Tibial artery (tissue), 4 donors: Measurements from ENCODE around the gene PSMC3.
"Not testable (repeated sequence)": the region's sequence is repeated elsewhere in the genome, so short reads cannot be mapped to it uniquely, and the experiment has no call there.

Experiments
- DNase-seq, 2 donors: peaks; one replicate each; pipeline ENCODE4 v3.0.0-alpha.2; 2019
- H3K27ac ChIP-seq, 2 donors: fragments of 200-600 bp; sonication (generic) in 1 of 2; 1 replicate in 1 of 2; 2 replicates in 1 of 2; pipeline ENCODE4 v1.5.1; 2018 to 2019; ENCODE audit warnings: mild to moderate bottlenecking in 1 of 2
- H3K27me3 ChIP-seq, 2 donors: fragments of 200-600 bp; sonication (generic) in 1 of 2; one replicate each; pipeline versions ENCODE4 v1.5.1 to v1.6.0; 2016 to 2019
- H3K36me3 ChIP-seq, 3 donors: fragments of 200-600 bp; sonication (generic) in 2 of 3; one replicate each; pipeline ENCODE4 v1.5.1; 2016 to 2019; ENCODE audit warnings: mild to moderate bottlenecking in 2 of 3
- H3K4me1 ChIP-seq, 4 donors: fragments of 200-600 bp; sonication (generic) in 2 of 4; 1 replicate in 3 of 4; 2 replicates in 1 of 4; pipeline ENCODE4 v1.5.1; 2016 to 2019
- H3K4me3 ChIP-seq, 2 donors: fragments of 200-600 bp; sonication (generic) in 1 of 2; 1 replicate in 1 of 2; 2 replicates in 1 of 2; pipeline ENCODE4 v1.5.1; 2018 to 2019; ENCODE audit warnings: mild to moderate bottlenecking in 2 of 2
- H3K9me3 ChIP-seq, 3 donors: fragments of 200-600 bp; sonication (generic) in 1 of 3; one replicate each; pipeline ENCODE4 v1.5.1; 2016 to 2019
- CTCF ChIP-seq, 2 experiments: fragments of 200-600 bp in 1 of 2; fragments of 450-650 bp in 1 of 2; IDR thresholded peaks; one replicate each; pipeline ENCODE4 v1.5.1; 2017 to 2019; ENCODE audit warnings: antibody characterized with exemption in 2 of 2, mild to moderate bottlenecking in 1 of 2, moderate library complexity in 1 of 2
- intact Hi-C: fragments of 100-400 bp; cut with DNase I; formaldehyde crosslinking; loops from one replicate; pipeline ENCODE4 v1.15.0; 2023; ENCODE audit warnings: low total_unique reads

Gene PSMC3

GRCh38 chr11:47454258-47454671, 28.0 kb upstream of the PSMC3 start:
- TF ChIP-seq CTCF (IDR thresholded peaks at IDR 0.05) = peak; percentile 66 to 79
- intact Hi-C loops = not testable (repeated sequence)

GRCh38 chr11:47453365-47453764, 27.1 kb upstream of the PSMC3 start:
- H3K27me3 ChIP-seq = no peaks in the 10 kb centered on the region
- no peaks in the 10 kb centered on the region for H3K4me1 ChIP-seq
- no peak for TF ChIP-seq CTCF (IDR thresholded peaks at IDR 0.05)
- H3K27ac ChIP-seq = no peak overlapping the region
- no peaks in the 10 kb centered on the region for H3K36me3 ChIP-seq
- no peak overlapping the region for H3K4me3 ChIP-seq
- DNase-seq = no peak
- intact Hi-C loops = no loop called here
- H3K9me3 ChIP-seq = no peaks in the 10 kb centered on the region

More at GRCh38 chr11:47454258-47454671, 28.0 kb upstream of the PSMC3 start:
- H3K4me1 ChIP-seq, H3K36me3 ChIP-seq, H3K4me3 ChIP-seq, H3K27ac ChIP-seq, H3K27me3 ChIP-seq, H3K9me3 ChIP-seq: not testable (repeated sequence)
- peak; percentile 81 to 85 for DNase-seq

GRCh38 chr11:47451990-47452389, 25.8 kb upstream of the PSMC3 start:
- Histone ChIP-seq H3K4me3 (no peak overlapping the region), H3K9me3 (no peaks in the 10 kb centered on the region), H3K27me3 (no peaks in the 10 kb centered on the region), H3K4me1 (no peaks in the 10 kb centered on the region), H3K36me3 (no peaks in the 10 kb centered on the region), H3K27ac (no peak overlapping the region)
- no peak for DNase-seq
- intact Hi-C loops = no loop called here
- no peak for TF ChIP-seq CTCF (IDR thresholded peaks at IDR 0.05)

DNA sequence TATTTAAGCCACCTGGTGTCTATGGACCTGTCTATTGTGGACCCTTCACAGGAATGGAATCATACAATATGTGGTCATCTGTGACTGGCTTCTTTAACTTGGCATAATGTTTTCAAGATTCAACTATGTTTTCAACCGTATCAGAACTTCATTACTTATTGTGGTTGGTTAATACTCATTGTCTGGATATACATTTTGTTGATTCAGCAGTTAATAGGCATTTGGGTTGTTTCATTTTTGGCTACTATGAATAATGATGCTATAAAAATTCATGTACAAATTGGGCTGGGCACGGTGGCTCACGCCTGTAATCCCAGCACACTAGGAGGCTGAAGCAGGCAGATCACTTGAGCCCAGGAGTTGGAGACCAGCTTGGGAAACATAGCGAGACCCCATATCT, 25.2 kb upstream of the PSMC3 start:
- intact Hi-C loops = no loop called here
- no peak overlapping the region for H3K27ac ChIP-seq
- no peak for DNase-seq
- H3K4me1 ChIP-seq = no peaks in the 10 kb centered on the region
- no peaks in the 10 kb centered on the region for H3K9me3 ChIP-seq
- H3K36me3 ChIP-seq = no peaks in the 10 kb centered on the region
- no peak overlapping the region for H3K4me3 ChIP-seq
- H3K27me3 ChIP-seq = no peaks in the 10 kb centered on the region
- TF ChIP-seq CTCF (IDR thresholded peaks at IDR 0.05) = no peak

- DNase-seq = no peak
- Histone ChIP-seq H3K9me3 (no peaks in the 10 kb centered on the region), H3K4me3 (no peak overlapping the region), H3K27ac (no peak overlapping the region), H3K4me1 (no peaks in the 10 kb centered on the region), H3K27me3 (no peaks in the 10 kb centered on the region), H3K36me3 (no peaks in the 10 kb centered on the region)
- TF ChIP-seq CTCF (IDR thresholded peaks at IDR 0.05) = no peak
- intact Hi-C loops = loop anchor here (5.0 kb wide), 1 partner anchor 72 kb away; the partner anchor contains the start of gene SPI1
These were observed 23.3 kb upstream of the PSMC3 start for GRCh38 chr11:47449541-47449940.
